ENCODE data around the gene HDAC8. TPM values are rescaled to one million over a fixed set of nuclear protein-coding genes. Genes with fewer than 3 reads are reported as not detected.

HDAC8 gene
- total RNA-seq, 1 experiment from 2014 or later = 21.4 TPM

DNA sequence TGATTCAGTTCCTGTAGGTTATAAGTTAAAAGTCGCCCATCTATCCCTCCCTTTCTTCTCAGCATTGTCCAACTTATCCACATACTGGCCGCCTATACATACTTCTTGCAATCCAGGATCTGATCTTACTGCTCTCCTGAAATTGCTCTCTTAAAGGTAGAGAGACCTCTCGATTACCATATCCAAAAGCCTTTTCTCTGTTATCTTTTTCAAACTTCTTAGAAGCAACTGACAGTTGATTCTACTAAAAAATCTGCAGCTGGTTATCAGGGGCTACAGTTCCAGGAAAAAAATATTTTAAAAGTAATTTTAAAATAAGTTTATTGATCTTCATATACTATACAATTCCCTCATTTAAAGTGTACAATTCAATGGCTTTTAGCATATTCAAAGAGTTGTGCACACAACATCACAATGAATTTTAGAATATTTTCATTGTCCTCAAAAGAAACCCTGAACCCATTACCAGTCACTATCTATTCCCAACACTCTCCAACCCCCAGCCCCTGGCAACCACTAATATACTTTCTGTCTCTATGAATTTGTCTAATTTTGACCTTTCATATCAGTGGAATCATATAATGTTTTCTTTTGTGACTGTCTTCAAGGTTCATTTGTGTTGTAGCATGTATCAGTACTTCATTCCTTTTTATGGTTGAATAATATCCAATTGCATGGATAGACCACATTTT, 102.0 kb downstream of the HDAC8 start:
- Histone ChIP-seq H3K27me3 (ENCODE audit: insufficient read depth, low read length) (no peaks in the 10 kb centered on the region), H2AK5ac (ENCODE audit: insufficient read length, low read length) (no peak overlapping the region)

More for the DNA sequence above, 102.0 kb downstream of the HDAC8 start:
- TF ChIP-seq CTCF (conservative IDR thresholded peaks at IDR 0.05) = no peak
- no peak overlapping the region for H3K56ac ChIP-seq (ENCODE audit: insufficient read length, low read depth, low read length)
- no peaks in the 10 kb centered on the region for H3K4me1 ChIP-seq (ENCODE audit: insufficient read depth, low read length)
- H3K27me3 Mint-ChIP-seq (ENCODE audit: low read depth) = no peaks in the 10 kb centered on the region
- H3K4me1 Mint-ChIP-seq = peaks cover 8 to 11% of the 10 kb centered on the region in 2 experiments
- no peak overlapping the region for H3T11ph ChIP-seq (ENCODE audit: low read length)
- no peak overlapping the region for H3K27ac Mint-ChIP-seq
- H3K4me3 Mint-ChIP-seq = no peak overlapping the region
- H2BK12ac ChIP-seq (ENCODE audit: insufficient read length, low read depth, low read length) = no peak overlapping the region
- no peaks in the 10 kb centered on the region for H4K20me1 ChIP-seq (ENCODE audit: control insufficient read depth, insufficient read depth, insufficient read length)
- no peak overlapping the region for H3K14ac ChIP-seq (ENCODE audit: insufficient read depth, low read length)
- no peak overlapping the region for H3K23ac ChIP-seq (ENCODE audit: insufficient read length, low read depth, low read length)
- no peaks in the 10 kb centered on the region for H3K23me2 ChIP-seq (ENCODE audit: insufficient read length, low read depth, low read length, poor library complexity, severe bottlenecking)
- no peak overlapping the region for H3K27ac ChIP-seq (ENCODE audit: insufficient read length, low read depth, low read length)
- no peak for DNase-seq
- no peak overlapping the region for H4K91ac ChIP-seq (ENCODE audit: insufficient read length, low read depth, low read length)
- no peak overlapping the region for H3K4me2 ChIP-seq (ENCODE audit: insufficient read depth, insufficient read length, low read length)
- no CpG with 5 or more reads among the region's 3 CpGs for WGBS (ENCODE audit: extremely low coverage, insufficient read length, low lambda C conversion rate)
- peaks cover 0 to 8% (median 7%) of the 10 kb centered on the region in 3 experiments; a peak in 5 of 7 replicates for H3K36me3 Mint-ChIP-seq (ENCODE audit: insufficient read depth in 1 of 3, low read depth in 3 of 3)
- H3K18ac ChIP-seq (ENCODE audit: insufficient read length, low read depth, low read length) = no peak overlapping the region
- no peak overlapping the region for H3K9ac ChIP-seq (ENCODE audit: extremely low read depth, insufficient read length, low read length)
- H3K79me2 ChIP-seq (ENCODE audit: insufficient read depth, low read length) = no peaks in the 10 kb centered on the region
- H3K4ac ChIP-seq (ENCODE audit: low read depth, low read length) = no peak overlapping the region
- no peak overlapping the region for H2BK15ac ChIP-seq (ENCODE audit: low read depth, low read length)
- no peak overlapping the region for H4K5ac ChIP-seq (ENCODE audit: insufficient read length, low read depth, low read length)
- no peak overlapping the region for H2AFZ ChIP-seq (ENCODE audit: low read length)
- H4K8ac ChIP-seq (replicated peaks; ENCODE audit: insufficient read length, low read depth, low read length) = no peak overlapping the region
- no peak overlapping the region for H2BK5ac ChIP-seq (ENCODE audit: insufficient read length, low read length)
- no peaks in the 10 kb centered on the region for H3K79me1 ChIP-seq (ENCODE audit: insufficient read depth, low read depth, low read length, poor library complexity, severe bottlenecking)
- peaks cover 45% of the 10 kb centered on the region for H3K9me3 ChIP-seq (ENCODE audit: control insufficient read depth, low read depth, low read length)
- H2BK120ac ChIP-seq (ENCODE audit: low read depth, low read length, poor library complexity, severe bottlenecking) = no peak overlapping the region
- peaks cover 73 to 77% of the 10 kb centered on the region in 2 experiments for H3K9me3 Mint-ChIP-seq
- no peak overlapping the region for H2BK20ac ChIP-seq (ENCODE audit: low read depth, low read length, poor library complexity, severe bottlenecking)
